SK-N-MC (cell line): ENCODE results near the gene WDR62.

Experiments used
- DNase-seq: peaks from one replicate; pipeline ENCODE4 v3.0.0-alpha.2; 2011; ENCODE audit warnings: low read depth, low spot score
- H3K27ac ChIP-seq: fragments of 200-600 bp; sonication (generic); 2 replicates; pipeline ENCODE4 v1.5.1; 2016; ENCODE audit warnings: mixed run types
- H3K36me3 ChIP-seq: fragments of 200-600 bp; sonication (generic); 2 replicates; pipeline ENCODE4 v1.6.1; 2017; ENCODE audit warnings: antibody characterized with exemption, low read length, mixed read lengths; ENCODE audit not compliant: insufficient read depth
- H3K4me3 ChIP-seq: fragments of 200-600 bp; sonication (generic); 2 replicates; pipeline ENCODE4 v1.5.1; 2016
- H3K9ac ChIP-seq: fragments of 200-600 bp; sonication (generic); 2 replicates; pipeline ENCODE4 v1.8.0; 2017; ENCODE audit warnings: mixed run types, mixed read lengths; ENCODE audit not compliant: insufficient read length
- H3K9me3 ChIP-seq: fragments of 200-600 bp; sonication (generic); 2 replicates; pipeline ENCODE4 v1.6.1; 2017; ENCODE audit warnings: low read depth, mild to moderate bottlenecking, antibody characterized with exemption, low read length, moderate library complexity, mixed read lengths
- EZH2 ChIP-seq: fragments of 200-600 bp; sonication (generic); IDR thresholded peaks from one replicate; pipeline ENCODE4 v1.6.1; 2017; ENCODE audit warnings: antibody characterized with exemption
- FOXP2 ChIP-seq: optimal IDR thresholded peaks from 2 replicates; pipeline ENCODE3; 2011; ENCODE audit warnings: mild to moderate bottlenecking, moderate library complexity; ENCODE audit not compliant: insufficient read depth; ENCODE audit errors: extremely low read length, control extremely low read depth
- POLR2AphosphoS5 ChIP-seq: IDR thresholded peaks from 2 replicates; pipeline ENCODE4 v1.6.1; 2012; ENCODE audit warnings: mild to moderate bottlenecking, low read depth, low read length, borderline replicate concordance

WDR62 gene

GRCh38 chr19:36106991-36107390 lies 52.3 kb downstream of the WDR62 start:
- Histone ChIP-seq H3K27ac (no peak overlapping the region), H3K4me3 (no peak overlapping the region), H3K9me3 (no peaks in the 10 kb centered on the region), H3K36me3 (peaks cover 17% of the 10 kb centered on the region; the same call in 1 of the 2 replicates), H3K9ac (no peak overlapping the region)
- TF ChIP-seq EZH2 (no peak), FOXP2 (no peak), POLR2AphosphoS5 (no peak)
- DNase-seq = no peak

GRCh38 chr19:36108684-36109083 lies 54.0 kb downstream of the WDR62 start:
- Histone ChIP-seq H3K36me3 (peaks cover 23% of the 10 kb centered on the region; the same call in 1 of the 2 replicates), H3K9ac (no peak overlapping the region), H3K27ac (no peak overlapping the region), H3K9me3 (no peaks in the 10 kb centered on the region), H3K4me3 (no peak overlapping the region)
- TF ChIP-seq FOXP2 (no peak), EZH2 (no peak), POLR2AphosphoS5 (no peak)
- no peak for DNase-seq

GRCh38 chr19:36110487-36111199 lies 55.9 kb downstream of the WDR62 start, which contains the start of gene OVOL3:
Gene OVOL3 (plus strand): TSS chr19:36111143. CDS start chr19:36111203, 60 bp downstream.
- no peak for TF ChIP-seq POLR2AphosphoS5
- no peak for TF ChIP-seq FOXP2
- no peak for TF ChIP-seq EZH2
- no peak within 1 kb of the TSS for H3K27ac ChIP-seq
- no peak within 1 kb of the TSS for H3K9ac ChIP-seq
- H3K36me3 ChIP-seq = peaks cover 7% of the 10 kb centered on the region; the same call in 1 of the 2 replicates
- no peaks in the 10 kb centered on the region for H3K9me3 ChIP-seq
- H3K4me3 ChIP-seq = no peak within 1 kb of the TSS
- DNase-seq = no peak

GRCh38 chr19:36111200-36111539 lies 56.5 kb downstream of the WDR62 start:
- no peak overlapping the region for H3K4me3 ChIP-seq
- TF ChIP-seq POLR2AphosphoS5 (no peak), FOXP2 (no peak), EZH2 (no peak)
- H3K9me3 ChIP-seq = no peaks in the 10 kb centered on the region
- H3K9ac ChIP-seq = no peak overlapping the region
- no peak for DNase-seq
- no peak overlapping the region for H3K27ac ChIP-seq
- H3K36me3 ChIP-seq = peaks cover 7% of the 10 kb centered on the region; the same call in 1 of the 2 replicates

- no peak overlapping the region for H3K4me3 ChIP-seq
- no peak for DNase-seq
- H3K9me3 ChIP-seq = no peaks in the 10 kb centered on the region
- H3K9ac ChIP-seq = no peak overlapping the region
- H3K36me3 ChIP-seq = peaks cover 11% of the 10 kb centered on the region; the same call in 1 of the 2 replicates
- no peak for TF ChIP-seq POLR2AphosphoS5
- TF ChIP-seq FOXP2 = no peak
- TF ChIP-seq EZH2 = no peak
- no peak overlapping the region for H3K27ac ChIP-seq
These were observed 58.0 kb downstream of the WDR62 start for GRCh38 chr19:36112678-36113077.

- Histone ChIP-seq H3K9ac (peak overlapping the region; percentile 89), H3K9me3 (no peaks in the 10 kb centered on the region), H3K4me3 (peak overlapping the region; percentile 97), H3K27ac (no peak overlapping the region), H3K36me3 (peaks cover 13% of the 10 kb centered on the region; the same call in 1 of the 2 replicates)
- TF ChIP-seq EZH2 (no peak), POLR2AphosphoS5 (no peak), FOXP2 (no peak)
- DNase-seq = no peak
These were observed 58.7 kb downstream of the WDR62 start for GRCh38 chr19:36113425-36113824.

GRCh38 chr19:36113894-36114720 lies 59.4 kb downstream of the WDR62 start:
- Histone ChIP-seq H3K9me3 (no peaks in the 10 kb centered on the region), H3K36me3 (peaks cover 13% of the 10 kb centered on the region; the same call in 1 of the 2 replicates), H3K9ac (peak overlapping the region; percentile 89), H3K4me3 (peak overlapping the region; percentile 97), H3K27ac (peak overlapping the region; percentile 66; the same call in 1 of the 2 replicates)
- TF ChIP-seq POLR2AphosphoS5 = no peak
- no peak for TF ChIP-seq EZH2
- TF ChIP-seq FOXP2 = no peak
- no peak for DNase-seq

GRCh38 chr19:36114721-36115452 lies 60.2 kb downstream of the WDR62 start, which contains the start of gene POLR2I:
Gene POLR2I (minus strand): TSS chr19:36114875. CDS start chr19:36114856, 19 bp downstream.
- no peak for TF ChIP-seq EZH2
- peak; percentile 10 for TF ChIP-seq FOXP2
- peak; percentile 84 for TF ChIP-seq POLR2AphosphoS5
- H3K4me3 ChIP-seq = peak within 1 kb of the TSS; percentile 97
- no peaks in the 10 kb centered on the region for H3K9me3 ChIP-seq
- H3K27ac ChIP-seq = peak within 1 kb of the TSS; percentile 66
- H3K9ac ChIP-seq = peak within 1 kb of the TSS; percentile 89
- DNase-seq = peak; percentile 98
- peaks cover 13% of the 10 kb centered on the region; the same call in 1 of the 2 replicates for H3K36me3 ChIP-seq
